Neural cell (in vitro differentiated cells): Measurements from ENCODE around the gene DENND4A. TPM values are rescaled to one million over a fixed set of nuclear protein-coding genes. Genes with fewer than 3 reads are reported as not detected.
A peak's percentile ranks its signal among the peaks of the same experiment; 100 is the strongest.

Experiments
- H2AFZ ChIP-seq: fragments of 200-600, 300-800 bp; sonication (generic), shearing (Covaris generic); 2 replicates; pipeline ENCODE4 v1.6.0; 2014; ENCODE audit warnings: low read depth, mild to moderate bottlenecking, antibody characterized with exemption, low read length, moderate library complexity
- H3F3A ChIP-seq: fragments of 200-600 bp; shearing (Covaris generic); 2 replicates; pipeline ENCODE4 v1.6.1; 2016; ENCODE audit warnings: mild to moderate bottlenecking, moderate library complexity, mixed read lengths, antibody characterized with exemption, low read length; ENCODE audit not compliant: insufficient read depth, poor library complexity, severe bottlenecking
- H3K27ac ChIP-seq: fragments of 200-600, 300-800 bp; sonication (generic), shearing (Covaris generic); 2 replicates; pipeline ENCODE4 v1.5.1; 2014; ENCODE audit warnings: mild to moderate bottlenecking, low read length, moderate library complexity
- H3K27me3 ChIP-seq: fragments of 300-800, 200-600 bp; sonication (generic), shearing (Covaris generic); 2 replicates; pipeline ENCODE4 v1.6.0; 2014; ENCODE audit warnings: mild to moderate bottlenecking, low read depth, low read length, moderate library complexity; ENCODE audit not compliant: insufficient read depth
- H3K36me3 ChIP-seq: fragments of 300-800, 200-600 bp; sonication (generic), shearing (Covaris generic); 2 replicates; pipeline ENCODE4 v1.5.1; 2014; ENCODE audit warnings: mild to moderate bottlenecking, antibody characterized with exemption, low read length, moderate library complexity; ENCODE audit not compliant: insufficient read depth
- H3K4me2 ChIP-seq: fragments of 300-800, 200-600 bp; sonication (generic), shearing (Covaris generic); 2 replicates; pipeline ENCODE4 v1.6.0; 2014; ENCODE audit warnings: mild to moderate bottlenecking, low read length
- H3K4me3 ChIP-seq: fragments of 300-800, 200-600 bp; sonication (generic), shearing (Covaris generic); 2 replicates; pipeline ENCODE4 v1.5.1; 2014; ENCODE audit warnings: mild to moderate bottlenecking, low read length, moderate library complexity
- H3K79me2 ChIP-seq: fragments of 200-600 bp; shearing (Covaris generic); replicated peaks from 2 replicates; pipeline ENCODE4 v1.6.0; 2014; ENCODE audit warnings: mild to moderate bottlenecking, low read length, moderate library complexity; ENCODE audit not compliant: insufficient read depth
- H3K9ac ChIP-seq: fragments of 300-800, 200-600 bp; sonication (generic), shearing (Covaris generic); 2 replicates; pipeline ENCODE4 v1.6.1; 2016; ENCODE audit warnings: mild to moderate bottlenecking, low read length, mixed read lengths
- H3K9me2 ChIP-seq: fragments of 200-600 bp; shearing (Covaris generic); 2 replicates; pipeline ENCODE4 v1.6.1; 2016; ENCODE audit warnings: mild to moderate bottlenecking, low read length, mixed read lengths; ENCODE audit not compliant: insufficient read depth
- H3K9me3 ChIP-seq: fragments of 200-600, 300-800 bp; sonication (generic), shearing (Covaris generic); 2 replicates; pipeline ENCODE4 v1.6.1; 2016; ENCODE audit warnings: mild to moderate bottlenecking, mixed run types, low read length, moderate library complexity, mixed read lengths
- H4K20me1 ChIP-seq: fragments of 200-600 bp; shearing (Covaris generic); 2 replicates; pipeline ENCODE4 v1.6.1; 2016; ENCODE audit warnings: mild to moderate bottlenecking, mixed run types; ENCODE audit not compliant: insufficient read depth
- CTCF ChIP-seq: fragments of 450-650 bp; IDR thresholded peaks from 2 replicates; pipeline ENCODE4 v1.5.1; 2014; ENCODE audit warnings: antibody characterized with exemption, mild to moderate bottlenecking, moderate library complexity; ENCODE audit not compliant: poor library complexity, severe bottlenecking
- EZH2 ChIP-seq: fragments of 200-600, 300-800 bp; shearing (Covaris generic), sonication (generic); IDR thresholded peaks from 2 replicates; pipeline ENCODE4 v1.6.1; 2014; ENCODE audit warnings: antibody characterized with exemption, low read length, borderline replicate concordance, mild to moderate bottlenecking; ENCODE audit not compliant: insufficient read depth, poor library complexity, severe bottlenecking
- MXI1 ChIP-seq: fragments of 450-650 bp; conservative IDR thresholded peaks from 2 replicates; pipeline ENCODE4 v1.6.1; 2014; ENCODE audit warnings: antibody characterized with exemption, mild to moderate bottlenecking; ENCODE audit not compliant: poor library complexity, severe bottlenecking
- RAD21 ChIP-seq: fragments of 450-650 bp; conservative IDR thresholded peaks from 2 replicates; pipeline ENCODE4 v1.6.1; 2014; ENCODE audit warnings: antibody characterized with exemption, mild to moderate bottlenecking, moderate library complexity
- SMC3 ChIP-seq: fragments of 450-650 bp; conservative IDR thresholded peaks from 2 replicates; pipeline ENCODE4 v1.6.1; 2014; ENCODE audit warnings: antibody characterized with exemption, mild to moderate bottlenecking, moderate library complexity; ENCODE audit not compliant: poor library complexity
- polyA plus RNA-seq: library from polyadenylated mRNA; depleted of rRNA; stranded (reverse); fragments of >200 nt; gene quantifications from 2 replicates; pipeline ENCODE4 v1.2.3, GENCODE V29; 2014

The DENND4A gene
- polyA plus RNA-seq, 1 donor from 2014 or later, result 7.5 TPM

- Histone ChIP-seq H3K27ac (no peak overlapping the region), H3K27me3 (no peaks in the 10 kb centered on the region), H3K9ac (no peak overlapping the region), H4K20me1 (no peaks in the 10 kb centered on the region), H3K4me3 (no peak overlapping the region), H3K9me3 (no peaks in the 10 kb centered on the region), H2AFZ (no peak overlapping the region), H3K79me2 (no peaks in the 10 kb centered on the region), H3K4me2 (no peak overlapping the region), H3K9me2 (no peaks in the 10 kb centered on the region), H3F3A (no peaks in the 10 kb centered on the region), H3K36me3 (no peaks in the 10 kb centered on the region)
- TF ChIP-seq RAD21, result no peak
Observed at GRCh38 chr15:65641768-65642475, 150.2 kb downstream of the DENND4A start.

- H3K27me3 ChIP-seq, result no peaks in the 10 kb centered on the region
- TF ChIP-seq EZH2, result no peak
- TF ChIP-seq CTCF, result no peak
- TF ChIP-seq RAD21, result no peak
- H2AFZ ChIP-seq, result no peak overlapping the region
- no peaks in the 10 kb centered on the region for H3K79me2 ChIP-seq
- H3K4me3 ChIP-seq, result no peak overlapping the region
- H3K36me3 ChIP-seq, result no peaks in the 10 kb centered on the region
- H3F3A ChIP-seq, result no peaks in the 10 kb centered on the region
- H3K4me2 ChIP-seq, result no peak overlapping the region
- no peaks in the 10 kb centered on the region for H3K9me2 ChIP-seq
- no peak overlapping the region for H3K27ac ChIP-seq
- H3K9me3 ChIP-seq, result no peaks in the 10 kb centered on the region
- no peaks in the 10 kb centered on the region for H4K20me1 ChIP-seq
- H3K9ac ChIP-seq, result no peak overlapping the region
Observed at GRCh38 chr15:65639509-65639908, 152.6 kb downstream of the DENND4A start.

- no peak overlapping the region for H3K9ac ChIP-seq
- no peaks in the 10 kb centered on the region for H3K9me2 ChIP-seq
- H3K27ac ChIP-seq, result no peak overlapping the region
- no peaks in the 10 kb centered on the region for H3F3A ChIP-seq
- no peaks in the 10 kb centered on the region for H3K79me2 ChIP-seq
- no peak overlapping the region for H3K4me3 ChIP-seq
- no peaks in the 10 kb centered on the region for H4K20me1 ChIP-seq
- TF ChIP-seq MXI1 (no peak), SMC3 (peak; percentile 86), RAD21 (peak; percentile 81), CTCF (peak; percentile 86)
- no peaks in the 10 kb centered on the region for H3K27me3 ChIP-seq
- no peak overlapping the region for H3K4me2 ChIP-seq
- no peaks in the 10 kb centered on the region for H3K36me3 ChIP-seq
- H2AFZ ChIP-seq, result no peak overlapping the region
- H3K9me3 ChIP-seq, result no peaks in the 10 kb centered on the region
Observed at GRCh38 chr15:65638681-65639089, 153.4 kb downstream of the DENND4A start.
